ENCODE data around the gene OR52E1.

Gene OR52E1

DNA sequence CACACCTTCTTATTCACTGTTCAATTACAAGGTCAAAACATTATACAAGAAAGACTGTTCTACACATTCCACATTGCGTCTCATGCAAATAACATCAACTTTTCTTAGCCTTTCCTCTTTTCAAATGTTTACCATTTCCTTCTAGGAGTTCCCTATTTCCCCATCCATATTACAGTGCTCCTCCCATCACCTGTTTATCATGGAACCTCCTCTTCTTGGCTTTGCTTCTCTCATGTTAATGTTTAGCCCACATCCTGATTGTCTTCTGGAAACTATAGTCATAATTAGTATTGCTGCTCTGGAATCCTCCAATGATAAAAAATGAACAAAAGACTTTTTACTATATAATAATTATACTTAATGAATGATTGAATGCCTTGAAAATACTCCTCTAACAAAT, 21.3 kb downstream of the OR52E1 start:
- no peak for DNase-seq
- H3K27me3 Mint-ChIP-seq, result peaks cover 11% of the 10 kb centered on the region
- H3K4me3 Mint-ChIP-seq, result no peak overlapping the region
- H3K4me1 Mint-ChIP-seq, result no peaks in the 10 kb centered on the region
- no peaks in the 10 kb centered on the region for H3K9me3 Mint-ChIP-seq
- ATAC-seq, result no peak
- H3K27ac Mint-ChIP-seq, result no peak overlapping the region

DNA sequence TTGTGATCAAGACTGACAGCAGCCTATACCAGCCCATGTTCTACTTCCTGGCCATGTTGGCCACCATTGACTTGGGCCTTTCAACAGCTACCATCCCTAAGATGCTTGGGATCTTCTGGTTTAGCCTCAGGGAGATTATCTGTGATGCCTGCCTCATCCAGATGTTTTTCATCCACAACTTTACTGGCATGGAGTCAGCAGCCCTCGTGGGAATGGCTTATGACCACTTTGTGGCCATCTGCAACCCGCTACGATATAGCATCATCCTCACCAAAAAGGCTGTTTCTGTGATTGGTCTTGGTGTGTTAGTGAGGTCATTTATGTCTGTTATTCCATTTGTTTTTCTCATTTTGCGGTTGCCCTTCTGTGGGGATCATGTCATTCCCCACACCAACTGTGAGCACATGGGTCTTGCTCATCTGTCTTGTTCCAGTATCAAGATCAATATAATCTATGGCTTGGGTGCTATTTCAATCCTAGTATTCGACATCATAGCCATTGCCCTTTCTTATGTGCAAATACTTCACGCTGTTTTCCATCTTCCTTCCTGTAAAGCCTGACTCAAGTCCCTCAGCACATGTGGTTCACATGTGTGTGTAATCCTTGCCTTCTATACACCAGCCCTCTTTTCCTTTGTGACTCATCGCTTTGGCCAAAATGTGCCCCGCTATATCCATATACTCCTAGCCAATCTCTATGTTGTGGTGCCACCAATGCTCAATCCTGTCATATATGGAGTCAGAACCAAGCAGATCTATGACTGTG, 23.6 kb downstream of the OR52E1 start:
- Mint-ChIP-seq H3K9me3 (no peaks in the 10 kb centered on the region), H3K4me3 (no peak overlapping the region), H3K27ac (no peak overlapping the region), H3K27me3 (peaks cover 11% of the 10 kb centered on the region), H3K4me1 (no peaks in the 10 kb centered on the region)
- ATAC-seq (no peak), DNase-seq (no peak)

DNA sequence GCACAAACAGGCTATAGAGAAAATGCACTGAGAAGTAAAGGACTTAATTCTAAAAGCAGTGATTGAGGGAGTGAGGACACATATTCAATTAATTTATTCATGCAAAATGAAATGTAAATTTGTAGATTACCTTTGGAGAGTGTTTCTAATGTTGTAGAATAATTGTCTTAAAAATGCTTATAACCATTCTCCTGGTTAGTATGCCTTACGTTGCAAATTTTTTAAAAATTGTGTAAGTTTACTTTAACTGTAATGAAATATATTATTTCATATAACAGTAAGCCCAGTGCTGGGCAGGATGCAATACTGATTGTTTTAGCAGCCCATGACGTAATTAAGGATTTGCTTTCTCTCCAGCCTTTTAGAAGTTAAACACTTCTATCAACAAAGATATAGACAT, 26.6 kb downstream of the OR52E1 start:
- no peak for DNase-seq
- Mint-ChIP-seq H3K4me1 (no peaks in the 10 kb centered on the region), H3K4me3 (no peak overlapping the region), H3K27me3 (no peaks in the 10 kb centered on the region), H3K27ac (no peak overlapping the region), H3K9me3 (no peaks in the 10 kb centered on the region)
- ATAC-seq, result no peak

DNA sequence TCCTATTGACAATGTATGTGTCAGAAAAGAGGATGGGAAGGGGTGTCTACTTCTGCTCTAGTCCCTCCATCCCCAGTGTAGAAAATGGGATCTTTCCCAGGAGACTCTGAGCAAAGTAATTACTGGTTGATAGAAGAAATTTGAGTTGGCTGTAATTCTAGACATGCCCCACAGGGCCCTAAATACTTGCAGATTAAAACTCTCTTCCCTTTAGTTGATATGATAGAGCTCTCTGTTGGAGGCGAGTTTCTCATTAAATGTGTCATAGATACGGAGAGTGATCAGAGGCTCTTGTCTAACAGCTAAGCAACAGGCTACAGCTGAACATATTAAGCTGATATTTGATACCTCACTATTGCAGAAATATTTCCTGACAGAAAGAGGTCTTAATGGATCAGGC, 32.9 kb downstream of the OR52E1 start:
- Mint-ChIP-seq H3K9me3 (no peaks in the 10 kb centered on the region), H3K4me1 (no peaks in the 10 kb centered on the region), H3K27me3 (peaks cover 16% of the 10 kb centered on the region), H3K27ac (no peak overlapping the region), H3K4me3 (no peak overlapping the region)
- DNase-seq (no peak), ATAC-seq (no peak)

DNA sequence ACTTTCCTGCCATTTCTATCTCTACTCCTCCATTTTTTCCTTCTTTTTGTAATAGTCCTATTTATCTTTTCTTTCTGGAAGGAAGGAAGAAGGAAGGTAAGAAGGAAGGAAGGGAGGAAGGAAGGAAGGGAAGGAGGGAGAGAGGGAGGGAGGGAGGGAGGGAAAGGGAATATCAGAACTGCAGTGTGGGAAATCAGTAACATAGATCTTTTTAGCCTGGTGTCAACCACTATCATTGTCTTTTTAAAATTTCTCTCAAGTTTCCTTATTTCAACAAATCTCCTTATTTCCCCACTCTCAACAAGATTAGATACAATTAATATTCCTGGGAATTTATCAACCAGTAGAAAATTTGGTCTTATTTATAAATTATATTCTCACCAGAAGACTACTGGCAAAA, 33.7 kb downstream of the OR52E1 start:
- H3K4me3 Mint-ChIP-seq, result no peak overlapping the region
- H3K27ac Mint-ChIP-seq, result no peak overlapping the region
- H3K9me3 Mint-ChIP-seq, result no peaks in the 10 kb centered on the region
- H3K27me3 Mint-ChIP-seq, result peaks cover 16% of the 10 kb centered on the region
- H3K4me1 Mint-ChIP-seq, result no peaks in the 10 kb centered on the region
- DNase-seq (no peak), ATAC-seq (no peak)

DNA sequence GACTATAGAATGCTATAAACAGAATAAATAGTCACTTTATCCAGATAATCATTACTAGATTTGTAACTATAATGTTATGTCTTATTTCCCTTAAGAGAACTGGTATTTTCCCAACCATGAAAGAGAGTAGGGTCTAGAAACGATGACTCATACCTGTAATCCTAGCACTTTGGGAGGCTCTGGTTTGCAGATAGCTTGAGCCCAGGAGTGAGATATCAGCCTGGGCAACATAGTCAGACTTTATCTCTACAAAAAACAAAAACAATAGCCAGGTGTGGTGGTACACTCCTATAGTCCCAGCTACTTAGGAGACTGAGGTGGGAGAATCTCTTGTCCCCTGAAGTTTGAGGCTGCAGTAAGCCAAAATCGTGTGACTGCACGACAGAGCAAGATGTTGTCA, 37.9 kb downstream of the OR52E1 start:
- H3K27ac Mint-ChIP-seq, result no peak overlapping the region

DNA sequence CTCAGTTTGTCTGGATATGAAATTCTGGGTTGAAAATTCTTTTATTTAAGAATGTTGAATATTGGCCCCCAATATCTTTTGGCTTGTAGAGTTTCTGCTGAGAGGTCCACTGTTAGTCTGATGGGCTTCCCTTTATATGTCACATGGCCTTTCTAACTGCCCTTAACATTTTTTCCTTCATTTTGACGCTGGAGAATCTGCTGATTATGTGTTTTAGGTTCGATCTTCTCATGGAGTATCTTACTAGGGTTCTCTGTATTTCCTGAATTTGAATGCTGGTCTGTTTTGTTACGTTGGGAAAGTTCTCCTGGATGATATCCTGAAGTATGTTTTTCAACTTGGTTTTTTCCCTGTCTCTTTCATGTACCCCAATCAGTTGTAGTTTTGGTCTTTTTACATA, 46.0 kb downstream of the OR52E1 start:
- no peak overlapping the region for H3K4me3 Mint-ChIP-seq
- ATAC-seq, result no peak

More for the DNA sequence above, 37.9 kb downstream of the OR52E1 start:
- ATAC-seq (no peak), DNase-seq (no peak)
- Mint-ChIP-seq H3K4me3 (no peak overlapping the region), H3K4me1 (no peaks in the 10 kb centered on the region), H3K9me3 (no peaks in the 10 kb centered on the region), H3K27me3 (peaks cover 12% of the 10 kb centered on the region)

DNA sequence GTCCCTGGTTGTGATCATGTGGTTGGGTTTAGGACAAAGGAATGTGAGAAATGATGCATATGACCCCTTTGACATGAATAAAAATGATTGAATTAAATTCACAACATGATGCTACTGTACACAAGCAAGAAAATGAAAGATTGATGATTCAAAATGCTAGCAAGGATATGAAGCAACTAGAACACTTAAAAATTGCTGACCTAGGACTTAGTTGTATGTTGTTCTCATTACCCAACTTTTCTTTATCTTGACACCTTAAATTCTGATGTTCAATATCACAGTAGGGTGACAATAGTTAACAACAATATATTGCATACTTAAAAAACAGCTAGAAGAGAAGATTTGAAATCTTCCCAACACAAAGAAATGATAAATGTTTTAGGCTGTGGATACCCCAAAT, 48.2 kb downstream of the OR52E1 start:
- no peaks in the 10 kb centered on the region for H3K9me3 Mint-ChIP-seq
- H3K4me1 Mint-ChIP-seq, result no peaks in the 10 kb centered on the region
- H3K4me3 Mint-ChIP-seq, result no peak overlapping the region
- no peak for ATAC-seq
- H3K27me3 Mint-ChIP-seq, result peaks cover 24% of the 10 kb centered on the region
- no peak overlapping the region for H3K27ac Mint-ChIP-seq
- no peak for DNase-seq

More for the DNA sequence above, 46.0 kb downstream of the OR52E1 start:
- Mint-ChIP-seq H3K9me3 (no peaks in the 10 kb centered on the region), H3K27me3 (peaks cover 23% of the 10 kb centered on the region), H3K27ac (no peak overlapping the region), H3K4me1 (no peaks in the 10 kb centered on the region)
- no peak for DNase-seq

DNA sequence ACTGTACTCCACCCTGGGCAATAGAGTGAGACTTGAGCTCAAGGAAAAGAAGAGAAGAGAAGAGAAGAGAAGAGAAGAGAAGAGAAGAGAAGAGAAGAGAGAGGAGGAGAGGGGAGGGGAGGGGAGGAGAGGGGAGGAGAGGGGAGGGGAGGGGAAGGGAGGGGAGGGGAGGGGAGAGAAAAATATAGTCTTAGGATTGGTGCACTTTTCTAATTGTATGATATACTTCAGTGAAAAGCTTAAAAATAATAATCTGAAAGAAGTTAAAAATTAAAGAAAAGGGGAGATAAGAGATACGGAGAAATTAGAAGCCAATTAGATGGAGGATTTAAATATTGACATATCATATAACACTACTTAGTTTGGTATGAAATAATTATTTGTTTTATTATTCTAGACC, 49.5 kb downstream of the OR52E1 start:
- no peak for ATAC-seq
- Mint-ChIP-seq H3K27ac (no peak overlapping the region), H3K4me3 (no peak overlapping the region), H3K27me3 (peaks cover 35% of the 10 kb centered on the region), H3K9me3 (no peaks in the 10 kb centered on the region), H3K4me1 (no peaks in the 10 kb centered on the region)
- no peak for DNase-seq
